Caco-2 (cell line): ENCODE measurements around the gene BIN2. TPM values are rescaled to one million over a fixed set of nuclear protein-coding genes. Genes with fewer than 3 reads are reported as not detected.
A peak's percentile ranks its signal among the peaks of the same experiment; 100 is the strongest.

Experiments
- BruUV-seq: library from RNA; stranded (reverse); fragments of 400-500 nt; replicated peaks from 2 replicates; lab custom pipeline; 2021; lab: Mats Ljungman, UMichigan
- CTCF ChIA-PET: fragments of 300-600 bp; sonication (Branson Sonifier 250); formaldehyde crosslinking; loops from one replicate; lab custom pipeline; 2022; ENCODE audit warnings: antibody characterized with exemption; lab: Charles Lee
- POLR2A ChIA-PET: fragments of 300-600 bp; sonication (Branson Sonifier 250); formaldehyde crosslinking; loops from one replicate; lab custom pipeline; 2022; ENCODE audit warnings: antibody characterized with exemption; lab: Charles Lee
- DNase-seq, 2 experiments: peaks; one replicate each; pipeline versions ENCODE4 v3.0.0 to v3.0.0-alpha.2; 2020 to 2022
- H3K27me3 ChIP-seq: replicated peaks from 2 replicates; pipeline ENCODE4 v1.6.0; 2011; ENCODE audit warnings: low read length; ENCODE audit not compliant: control insufficient read depth, insufficient read depth
- H3K36me3 ChIP-seq: 2 replicates; pipeline ENCODE4 v1.5.1; 2011; ENCODE audit warnings: low read length; ENCODE audit not compliant: control insufficient read depth, insufficient read depth
- H3K4me1 ChIP-seq: fragments of 250-450 bp; sonication (Bioruptor Pico); 2 replicates; pipeline ENCODE4 v1.5.1; 2020; ENCODE audit warnings: mild to moderate bottlenecking
- H3K4me3 ChIP-seq: 2 replicates; pipeline ENCODE4 v1.5.1; 2011; ENCODE audit warnings: low read depth, mild to moderate bottlenecking, control low read depth, low read length
- H3K9me3 ChIP-seq: fragments of 250-450 bp; sonication (Bioruptor Pico); 2 replicates; pipeline ENCODE4 v1.5.1; 2020; ENCODE audit warnings: mild to moderate bottlenecking, moderate library complexity
- H3K27ac Mint-ChIP-seq: one replicate; pipeline ENCODE4 v1.8.0; 2022; ENCODE audit warnings: mixed read lengths; ENCODE audit not compliant: unreplicated experiment
- H3K27me3 Mint-ChIP-seq: one replicate; pipeline ENCODE4 v1.8.0; 2022; ENCODE audit warnings: mixed read lengths; ENCODE audit not compliant: insufficient read depth, unreplicated experiment
- H3K36me3 Mint-ChIP-seq: one replicate; pipeline ENCODE4 v1.8.0; 2022; ENCODE audit warnings: mild to moderate bottlenecking, mixed read lengths; ENCODE audit not compliant: insufficient read depth, unreplicated experiment
- H3K4me1 Mint-ChIP-seq: one replicate; pipeline ENCODE4 v1.8.0; 2022; ENCODE audit warnings: low read depth, mixed read lengths; ENCODE audit not compliant: unreplicated experiment
- H3K4me3 Mint-ChIP-seq: one replicate; pipeline ENCODE4 v1.8.0; 2022; ENCODE audit warnings: mild to moderate bottlenecking, moderate library complexity, mixed read lengths; ENCODE audit not compliant: unreplicated experiment
- H3K9me3 Mint-ChIP-seq: one replicate; pipeline ENCODE4 v1.8.0; 2022; ENCODE audit warnings: mixed read lengths; ENCODE audit not compliant: unreplicated experiment
- intact Hi-C: fragments of 100-400 bp; cut with micrococcal nuclease; formaldehyde crosslinking; loops from one replicate; pipeline ENCODE4 v1.10.0; 2022; ENCODE audit not compliant: unreplicated experiment
- total RNA-seq: library from RNA; stranded (reverse); gene quantifications from 2 replicates; pipeline ENCODE4 v1.2.3, GENCODE V29; 2022
- TF ChIP-seq, protein P1 (sequence below), 2 experiments: fragments of 200-600 bp in 1 of 2; IDR thresholded peaks; 1 replicate in 1 of 2; 2 replicates in 1 of 2; pipeline versions ENCODE4 v1.5.1 to v1.8.0; 2011 to 2022; ENCODE audit warnings: antibody characterized with exemption in 1 of 2, control low read depth in 1 of 2, inconsistent platforms in 1 of 2, low read depth in 1 of 2, low read length in 1 of 2, mild to moderate bottlenecking in 1 of 2, moderate library complexity in 1 of 2; ENCODE audit not compliant: insufficient read depth in 1 of 2, severe bottlenecking in 1 of 2, unreplicated experiment in 1 of 2

Gene BIN2
- total RNA-seq, 1 experiment from 2014 or later = 0.18 TPM

DNA sequence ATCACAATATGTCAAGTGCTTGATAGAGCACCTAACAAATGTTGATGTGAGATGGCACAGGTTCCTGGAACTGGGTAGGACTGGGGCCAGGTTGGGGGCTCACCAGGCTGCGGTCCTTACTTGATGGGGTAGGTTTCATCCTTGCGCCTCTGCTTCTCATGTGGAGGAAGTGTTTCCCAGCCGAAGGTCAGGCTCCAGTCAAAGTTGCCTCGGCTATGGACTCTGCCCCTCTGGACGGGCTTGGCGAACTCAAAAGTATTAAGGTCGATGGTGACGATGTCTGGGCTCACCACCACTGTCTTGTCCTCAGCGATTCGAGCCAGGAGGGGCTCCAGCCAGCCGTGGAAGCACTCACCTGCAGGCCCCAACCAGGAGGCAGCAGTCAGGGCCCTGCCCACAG is 40.0 kb upstream of the BIN2 start:
- no peaks in the 10 kb centered on the region for H3K9me3 ChIP-seq
- no TSS peak for BruUV-seq
- intact Hi-C loops = no loop called here
- no peaks in the 10 kb centered on the region for H3K4me1 Mint-ChIP-seq
- POLR2A ChIA-PET = interaction anchor here (0.5 kb wide), 1 partner anchor 57 kb away, joined by 3 read pairs; no protein-coding TSS in a partner anchor
- peaks cover 91% of the 10 kb centered on the region for H3K36me3 Mint-ChIP-seq
- no peaks in the 10 kb centered on the region for H3K27me3 ChIP-seq
- no peaks in the 10 kb centered on the region for H3K9me3 Mint-ChIP-seq
- CTCF ChIA-PET = no interaction called here
- H3K4me3 Mint-ChIP-seq = no peak overlapping the region
- no peak overlapping the region for H3K4me3 ChIP-seq
- no peaks in the 10 kb centered on the region for H3K4me1 ChIP-seq
- DNase-seq = no peak
- peaks cover 6% of the 10 kb centered on the region for H3K36me3 ChIP-seq
- TF ChIP-seq, protein P1, sequence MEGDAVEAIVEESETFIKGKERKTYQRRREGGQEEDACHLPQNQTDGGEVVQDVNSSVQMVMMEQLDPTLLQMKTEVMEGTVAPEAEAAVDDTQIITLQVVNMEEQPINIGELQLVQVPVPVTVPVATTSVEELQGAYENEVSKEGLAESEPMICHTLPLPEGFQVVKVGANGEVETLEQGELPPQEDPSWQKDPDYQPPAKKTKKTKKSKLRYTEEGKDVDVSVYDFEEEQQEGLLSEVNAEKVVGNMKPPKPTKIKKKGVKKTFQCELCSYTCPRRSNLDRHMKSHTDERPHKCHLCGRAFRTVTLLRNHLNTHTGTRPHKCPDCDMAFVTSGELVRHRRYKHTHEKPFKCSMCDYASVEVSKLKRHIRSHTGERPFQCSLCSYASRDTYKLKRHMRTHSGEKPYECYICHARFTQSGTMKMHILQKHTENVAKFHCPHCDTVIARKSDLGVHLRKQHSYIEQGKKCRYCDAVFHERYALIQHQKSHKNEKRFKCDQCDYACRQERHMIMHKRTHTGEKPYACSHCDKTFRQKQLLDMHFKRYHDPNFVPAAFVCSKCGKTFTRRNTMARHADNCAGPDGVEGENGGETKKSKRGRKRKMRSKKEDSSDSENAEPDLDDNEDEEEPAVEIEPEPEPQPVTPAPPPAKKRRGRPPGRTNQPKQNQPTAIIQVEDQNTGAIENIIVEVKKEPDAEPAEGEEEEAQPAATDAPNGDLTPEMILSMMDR (IDR thresholded peaks at IDR 0.05; ENCODE audit: insufficient read depth in 1 of 2, low read depth in 1 of 2, low read length in 1 of 2, severe bottlenecking in 1 of 2, unreplicated experiment in 1 of 2) = no peak
- H3K27me3 Mint-ChIP-seq = no peaks in the 10 kb centered on the region
- no peak overlapping the region for H3K27ac Mint-ChIP-seq

DNA sequence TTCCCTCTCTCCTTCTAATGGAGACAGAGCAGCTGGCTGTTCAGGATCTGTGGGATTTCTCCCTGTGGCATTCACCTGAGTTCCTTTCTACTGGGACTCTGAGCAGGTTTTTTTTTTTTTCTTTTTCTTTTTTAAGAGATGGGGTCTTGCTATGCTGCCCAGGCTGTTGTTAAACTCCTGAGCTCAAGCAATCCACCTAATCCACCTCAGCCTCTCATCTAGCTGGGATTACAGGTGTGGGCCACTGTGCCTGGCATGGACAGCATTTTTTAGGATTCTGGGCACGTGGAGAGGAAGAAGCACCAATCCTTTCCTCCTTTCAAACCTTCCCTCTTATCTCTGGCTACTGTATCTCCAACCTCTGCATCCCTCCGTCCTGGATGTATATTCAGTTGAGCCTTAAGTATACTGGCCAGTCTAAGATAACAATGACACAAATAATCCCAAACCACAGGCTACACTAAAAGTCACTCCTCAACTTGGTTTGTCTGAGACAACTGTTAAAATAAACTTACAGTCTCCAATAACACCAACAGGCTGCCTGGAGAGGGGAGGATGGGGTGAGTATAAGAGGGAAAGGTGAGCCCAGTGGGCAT is 38.9 kb upstream of the BIN2 start:
- Histone ChIP-seq H3K36me3 (peaks cover 6% of the 10 kb centered on the region), H3K27me3 (no peaks in the 10 kb centered on the region), H3K4me1 (no peaks in the 10 kb centered on the region), H3K4me3 (no peak overlapping the region), H3K9me3 (no peaks in the 10 kb centered on the region)
- BruUV-seq = no TSS peak
- no peaks in the 10 kb centered on the region for H3K4me1 Mint-ChIP-seq
- H3K9me3 Mint-ChIP-seq = no peaks in the 10 kb centered on the region
- intact Hi-C loops = no loop called here
- POLR2A ChIA-PET = no interaction called here
- TF ChIP-seq, protein P1 (IDR thresholded peaks at IDR 0.05; ENCODE audit: insufficient read depth in 1 of 2, low read depth in 1 of 2, low read length in 1 of 2, severe bottlenecking in 1 of 2, unreplicated experiment in 1 of 2) = no peak
- no peak overlapping the region for H3K4me3 Mint-ChIP-seq
- H3K27me3 Mint-ChIP-seq = no peaks in the 10 kb centered on the region
- DNase-seq = no peak
- H3K36me3 Mint-ChIP-seq = peaks cover 91% of the 10 kb centered on the region
- no peak overlapping the region for H3K27ac Mint-ChIP-seq
- CTCF ChIA-PET = interaction anchor here (0.6 kb wide), 1 partner anchor 114 kb away, joined by 3 read pairs; no protein-coding TSS in a partner anchor

DNA sequence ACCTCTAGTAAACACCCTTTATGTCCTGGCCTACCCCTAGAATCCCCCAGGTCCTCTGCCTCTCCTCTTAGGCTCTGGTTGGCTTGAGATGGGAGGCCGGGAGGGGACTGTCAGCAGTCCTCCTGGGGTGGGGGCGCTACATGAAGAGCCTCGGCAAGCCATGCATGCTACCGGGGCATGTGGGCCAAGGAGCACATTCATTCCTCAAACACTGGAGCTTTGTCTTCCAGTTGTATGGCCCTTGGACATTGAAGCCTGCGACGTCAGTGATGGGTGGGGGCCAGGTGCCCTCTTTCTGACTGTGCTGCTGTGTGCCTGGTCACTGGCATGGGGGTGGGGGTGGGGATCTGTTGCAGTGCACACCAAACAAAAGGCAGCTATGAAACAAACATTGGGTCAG is 38.3 kb upstream of the BIN2 start:
- H3K4me3 Mint-ChIP-seq = no peak overlapping the region
- no TSS peak for BruUV-seq
- H3K27me3 ChIP-seq = no peaks in the 10 kb centered on the region
- H3K9me3 ChIP-seq = no peaks in the 10 kb centered on the region
- ChIA-PET POLR2A (no interaction called here), CTCF (interaction anchor here (0.6 kb wide), 1 partner anchor 113 kb away, joined by 3 read pairs; no protein-coding TSS in a partner anchor)
- H3K36me3 Mint-ChIP-seq = peaks cover 91% of the 10 kb centered on the region
- no peaks in the 10 kb centered on the region for H3K4me1 ChIP-seq
- peaks cover 8% of the 10 kb centered on the region for H3K36me3 ChIP-seq
- H3K4me1 Mint-ChIP-seq = no peaks in the 10 kb centered on the region
- intact Hi-C loops = no loop called here
- H3K9me3 Mint-ChIP-seq = no peaks in the 10 kb centered on the region
- no peaks in the 10 kb centered on the region for H3K27me3 Mint-ChIP-seq
- no peak for DNase-seq
- TF ChIP-seq, protein P1 (IDR thresholded peaks at IDR 0.05; ENCODE audit: insufficient read depth in 1 of 2, low read depth in 1 of 2, low read length in 1 of 2, severe bottlenecking in 1 of 2, unreplicated experiment in 1 of 2) = no peak
- H3K4me3 ChIP-seq = no peak overlapping the region
- H3K27ac Mint-ChIP-seq = peak overlapping the region; percentile 32
